ENCODE data around the gene NUTF2. TPM values are rescaled to one million over a fixed set of nuclear protein-coding genes. Genes with fewer than 3 reads are reported as not detected.

NUTF2 gene
- total and polyA plus RNA-seq, 2 of the 4 experiments (the other 2 are of a cell fraction) = 42.7 to 361 TPM

DNA sequence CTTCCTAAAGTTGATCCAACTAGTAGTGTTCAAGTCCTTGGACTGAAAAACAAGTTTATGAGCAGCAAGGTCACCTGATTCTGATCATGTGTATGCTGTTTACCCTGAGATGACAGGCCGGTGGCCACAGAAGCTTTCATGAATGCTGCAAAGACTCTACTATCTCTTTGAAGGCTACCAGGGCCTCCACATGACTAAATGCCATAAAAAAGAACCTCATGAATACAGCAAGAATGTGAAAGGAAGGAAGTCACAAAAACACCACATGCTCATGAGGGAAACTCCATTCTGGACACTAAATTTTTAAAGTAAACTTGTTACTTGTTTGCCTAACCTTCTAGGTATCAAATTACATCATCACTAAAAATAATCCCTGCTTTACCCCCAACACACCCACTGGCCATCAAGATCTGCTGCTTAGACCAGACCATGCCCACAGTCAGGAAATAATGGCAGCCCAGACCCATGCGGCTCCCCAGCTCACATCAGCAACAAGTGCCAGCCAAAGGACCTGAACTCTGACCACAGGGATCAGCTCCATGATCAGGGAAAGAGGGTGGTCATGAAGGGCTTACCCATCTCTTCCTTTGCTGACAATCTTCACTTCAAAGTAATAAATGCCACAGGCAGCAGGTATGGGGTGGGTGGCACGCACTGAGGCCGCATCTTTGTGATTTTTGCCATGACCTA lies 41.7 kb upstream of the NUTF2 start:
- H2BK20ac ChIP-seq (ENCODE audit: low read depth, low read length) = no peak overlapping the region
- H3K27ac ChIP-seq (ENCODE audit: insufficient read depth, low read length) = no peak overlapping the region
- no peak overlapping the region for H3K18ac ChIP-seq (ENCODE audit: low read depth, low read length)
- H3K9ac ChIP-seq (ENCODE audit: low read depth, low read length) = no peak overlapping the region
- H3K56ac ChIP-seq (ENCODE audit: extremely low read depth, insufficient read depth, low read length) = no peak overlapping the region
- H3K23ac ChIP-seq (ENCODE audit: low read depth, low read length) = no peak overlapping the region
- ATAC-seq (ENCODE audit: low read depth) (no peak), DNase-seq (peak; percentile 34)
- ChIA-PET POLR2A (ENCODE audit: unreplicated experiment) (no interaction called here), CTCF (no interaction called here)
- H3K36me3 ChIP-seq (ENCODE audit: control insufficient read depth, insufficient read depth, low read length) = peaks cover 9% of the 10 kb centered on the region
- WGBS, 2 experiments (ENCODE audit: extremely low coverage in 2 of 2, insufficient read length in 1 of 2) = no CpG with 5 or more reads among the region's 4 CpGs
- in situ Hi-C loops (cut with MboI; ENCODE audit: low sequenced_read_pairs) (no loop called here), intact Hi-C loops (cut with micrococcal nuclease) (loop anchor here (5.0 to 10.0 kb wide), 3 partner anchors 88 to 280 kb away; partner anchors contain the start of genes GFOD2 and RIPOR1), dilution Hi-C loops (cut with HindIII; ENCODE audit: low sequenced_read_pairs, unreplicated experiment) (no loop called here)
- H2AFZ ChIP-seq (replicated peaks; ENCODE audit: low read length, poor library complexity) = peak overlapping the region; percentile 56
- no peak overlapping the region for H2AK5ac ChIP-seq (ENCODE audit: low read depth, low read length)
- no peak overlapping the region for H2BK120ac ChIP-seq (ENCODE audit: low read depth, low read length)
- H3K4ac ChIP-seq (ENCODE audit: low read depth, low read length) = peak overlapping the region; percentile 17
- TF ChIP-seq, protein P1, sequence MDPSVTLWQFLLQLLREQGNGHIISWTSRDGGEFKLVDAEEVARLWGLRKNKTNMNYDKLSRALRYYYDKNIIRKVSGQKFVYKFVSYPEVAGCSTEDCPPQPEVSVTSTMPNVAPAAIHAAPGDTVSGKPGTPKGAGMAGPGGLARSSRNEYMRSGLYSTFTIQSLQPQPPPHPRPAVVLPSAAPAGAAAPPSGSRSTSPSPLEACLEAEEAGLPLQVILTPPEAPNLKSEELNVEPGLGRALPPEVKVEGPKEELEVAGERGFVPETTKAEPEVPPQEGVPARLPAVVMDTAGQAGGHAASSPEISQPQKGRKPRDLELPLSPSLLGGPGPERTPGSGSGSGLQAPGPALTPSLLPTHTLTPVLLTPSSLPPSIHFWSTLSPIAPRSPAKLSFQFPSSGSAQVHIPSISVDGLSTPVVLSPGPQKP (IDR thresholded peaks at IDR 0.05; ENCODE audit: borderline replicate concordance, low read depth, low read length) = no peak
- TF ChIP-seq CTCF (conservative IDR thresholded peaks at IDR 0.05; ENCODE audit: low read depth, low read length) (no peak), RFX5 (IDR thresholded peaks at IDR 0.05; ENCODE audit: low read depth, low read length) (no peak), RAD21 (IDR thresholded peaks at IDR 0.05; ENCODE audit: low read length) (no peak), RCOR1 (IDR thresholded peaks at IDR 0.05; ENCODE audit: insufficient replicate concordance, low read length) (no peak), CHD1 (IDR thresholded peaks at IDR 0.05; ENCODE audit: low read depth, low read length) (no peak), MAFK (IDR thresholded peaks at IDR 0.05; ENCODE audit: low read depth, low read length) (no peak), MAZ (IDR thresholded peaks at IDR 0.05; ENCODE audit: borderline replicate concordance, low read depth, low read length) (no peak), SMC3 (IDR thresholded peaks at IDR 0.05; ENCODE audit: low read depth, low read length) (no peak), MXI1 (IDR thresholded peaks at IDR 0.05; ENCODE audit: borderline replicate concordance, low read depth, low read length) (peak; percentile 26; the same call in 1 of the 2 replicates), FOS (IDR thresholded peaks at IDR 0.05; ENCODE audit: low read depth, low read length) (no peak), CEBPB (IDR thresholded peaks at IDR 0.05; ENCODE audit: low read depth, low read length) (no peak), BHLHE40 (IDR thresholded peaks at IDR 0.05; ENCODE audit: low read depth, low read length) (no peak), USF2 (IDR thresholded peaks at IDR 0.05; ENCODE audit: low read depth, low read length) (peak; percentile 22; the same call in 1 of the 2 replicates), POLR2A (IDR thresholded peaks at IDR 0.05; ENCODE audit: low read depth, low read length) (no peak), NFE2L2 (IDR thresholded peaks at IDR 0.05; ENCODE audit: low read depth, low read length) (no peak)
- H2BK5ac ChIP-seq (ENCODE audit: low read depth, low read length, poor library complexity, severe bottlenecking) = no peak overlapping the region
- peaks cover 20% of the 10 kb centered on the region; the same call in 1 of the 2 replicates for H4K20me1 ChIP-seq (ENCODE audit: insufficient read depth, low read length)
- no peak overlapping the region for H4K5ac ChIP-seq (ENCODE audit: low read depth, low read length)
- no peak overlapping the region for H3K14ac ChIP-seq (replicated peaks; ENCODE audit: low read depth, low read length)
- H3K79me1 ChIP-seq (ENCODE audit: low read depth in 1 of 2, low read length in 2 of 2) = peaks cover 24 to 64% of the 10 kb centered on the region in 2 experiments
- peak overlapping the region; percentile 76 for H3K4me3 ChIP-seq (ENCODE audit: insufficient read depth, low read depth, low read length)
- no peak overlapping the region for H4K8ac ChIP-seq (ENCODE audit: low read depth in 2 of 2, low read length in 2 of 2)
- H3K9me1 ChIP-seq (ENCODE audit: insufficient read depth, low read length) = peaks cover 18% of the 10 kb centered on the region
- BruUV-seq (replicated peaks) = no TSS peak
- H3K4me2 ChIP-seq (ENCODE audit: low read depth, low read length) = peak overlapping the region; percentile 98
- H3K27me3 ChIP-seq (ENCODE audit: control insufficient read depth, insufficient read depth, low read length) = no peaks in the 10 kb centered on the region
- no peaks in the 10 kb centered on the region for H3K9me3 ChIP-seq (ENCODE audit: control insufficient read depth, insufficient read depth, low read length)
- H3K4me1 ChIP-seq (ENCODE audit: control insufficient read depth, insufficient read depth, low read length) = peaks cover 6% of the 10 kb centered on the region
- peak overlapping the region; percentile 89 for H2AK9ac ChIP-seq (replicated peaks; ENCODE audit: low read depth, low read length, poor library complexity)
- no peak overlapping the region for H4K91ac ChIP-seq (ENCODE audit: insufficient read depth, low read depth, low read length)
- no peak overlapping the region for H2BK15ac ChIP-seq (ENCODE audit: low read depth, low read length)
